GM10266 (cell line): ENCODE measurements around the gene TCERG1L.
"Not testable (repeated sequence)": the region's sequence is repeated elsewhere in the genome, so short reads cannot be mapped to it uniquely, and the experiment has no call there.

Experiments
- DNase-seq: peaks from one replicate; pipeline ENCODE4 v3.0.0; 2012; ENCODE audit errors: extremely low spot score
- TF ChIP-seq, protein P1 (sequence below): IDR thresholded peaks from 2 replicates; pipeline ENCODE4 v1.5.1; 2012; ENCODE audit warnings: mild to moderate bottlenecking, low read depth; ENCODE audit not compliant: control insufficient read depth, insufficient read depth; ENCODE audit errors: missing control alignments

Gene TCERG1L

DNA sequence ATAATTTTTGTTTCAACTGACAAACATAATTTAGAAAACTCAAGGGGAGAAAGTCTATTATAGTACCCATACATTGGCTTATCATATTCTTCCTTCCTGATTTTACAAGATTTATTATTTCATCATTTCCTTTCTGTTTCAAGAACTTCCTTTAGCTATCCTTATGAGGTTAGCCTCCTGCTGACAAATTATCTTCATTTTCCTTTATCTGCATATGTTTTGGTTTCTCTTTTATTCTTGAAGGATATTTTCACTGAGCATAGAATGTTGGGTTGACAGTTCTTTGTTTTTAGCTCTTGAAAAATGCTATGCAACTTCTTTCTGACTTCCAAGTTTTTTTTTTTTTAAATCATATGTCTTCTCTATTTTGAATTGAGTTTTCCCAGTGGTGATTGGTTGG lies 21.3 kb upstream of the TCERG1L start:
- TF ChIP-seq, protein P1, sequence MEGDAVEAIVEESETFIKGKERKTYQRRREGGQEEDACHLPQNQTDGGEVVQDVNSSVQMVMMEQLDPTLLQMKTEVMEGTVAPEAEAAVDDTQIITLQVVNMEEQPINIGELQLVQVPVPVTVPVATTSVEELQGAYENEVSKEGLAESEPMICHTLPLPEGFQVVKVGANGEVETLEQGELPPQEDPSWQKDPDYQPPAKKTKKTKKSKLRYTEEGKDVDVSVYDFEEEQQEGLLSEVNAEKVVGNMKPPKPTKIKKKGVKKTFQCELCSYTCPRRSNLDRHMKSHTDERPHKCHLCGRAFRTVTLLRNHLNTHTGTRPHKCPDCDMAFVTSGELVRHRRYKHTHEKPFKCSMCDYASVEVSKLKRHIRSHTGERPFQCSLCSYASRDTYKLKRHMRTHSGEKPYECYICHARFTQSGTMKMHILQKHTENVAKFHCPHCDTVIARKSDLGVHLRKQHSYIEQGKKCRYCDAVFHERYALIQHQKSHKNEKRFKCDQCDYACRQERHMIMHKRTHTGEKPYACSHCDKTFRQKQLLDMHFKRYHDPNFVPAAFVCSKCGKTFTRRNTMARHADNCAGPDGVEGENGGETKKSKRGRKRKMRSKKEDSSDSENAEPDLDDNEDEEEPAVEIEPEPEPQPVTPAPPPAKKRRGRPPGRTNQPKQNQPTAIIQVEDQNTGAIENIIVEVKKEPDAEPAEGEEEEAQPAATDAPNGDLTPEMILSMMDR, result no peak
- DNase-seq, result no peak

DNA sequence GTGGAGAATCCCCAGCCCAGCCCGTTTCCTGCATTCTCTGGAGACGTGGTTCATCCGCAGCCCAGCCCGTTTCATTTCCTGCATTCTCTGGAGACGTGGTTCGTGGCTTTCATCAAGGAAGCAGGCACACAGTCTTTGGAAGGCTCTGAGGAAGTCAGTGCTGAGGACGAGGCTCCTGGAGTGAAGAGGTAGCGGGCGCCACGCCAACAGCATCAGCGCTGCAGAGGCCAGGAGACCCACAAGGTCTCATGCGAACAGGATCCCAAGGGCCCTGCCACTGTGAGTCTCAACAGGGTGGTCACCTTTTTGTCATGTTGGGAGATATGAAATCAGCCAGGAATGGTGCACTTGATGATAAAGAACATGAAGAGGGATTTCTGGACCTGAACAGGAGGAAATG lies 12.4 kb upstream of the TCERG1L start:
- TF ChIP-seq, protein P1, result no peak
- DNase-seq, result no peak

DNA sequence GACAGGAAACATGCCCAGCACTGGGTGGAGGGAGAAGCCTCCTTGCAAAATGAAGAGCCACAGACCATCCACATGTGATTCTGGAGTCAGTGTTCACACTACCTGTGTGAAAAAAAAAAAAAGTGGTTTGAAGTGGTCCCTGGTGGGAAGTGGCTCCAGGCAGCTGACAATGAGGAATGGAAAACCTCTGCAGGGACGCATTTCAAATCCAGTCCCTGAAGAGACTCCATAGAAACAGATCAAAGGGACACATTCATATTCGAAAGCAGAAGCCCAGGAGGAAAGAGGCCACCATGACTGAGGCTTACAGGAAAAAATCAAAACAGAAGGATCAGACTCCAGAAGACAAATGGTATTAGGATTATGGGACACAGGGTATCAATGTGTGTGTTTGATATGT lies 11.5 kb upstream of the TCERG1L start:
- no peak for DNase-seq
- TF ChIP-seq, protein P1, result no peak

DNA sequence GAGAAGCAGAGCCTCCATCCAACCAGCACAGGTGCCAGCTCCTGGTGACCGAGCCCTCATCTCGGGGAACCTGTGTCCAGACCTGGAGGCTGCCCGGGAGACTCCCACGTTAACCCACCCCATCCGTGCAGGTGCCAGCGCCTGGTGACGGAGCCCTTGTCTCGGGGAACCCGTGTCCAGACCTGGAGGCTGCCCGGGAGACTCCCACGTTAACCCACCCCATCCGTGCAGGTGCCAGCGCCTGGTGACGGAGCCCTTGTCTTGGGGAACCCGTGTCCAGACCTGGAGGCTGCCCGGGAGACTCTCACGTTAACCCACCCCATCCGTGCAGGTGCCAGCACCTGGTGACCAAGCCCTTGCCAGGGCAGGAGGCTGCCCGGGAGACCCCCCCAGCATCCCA lies 11.1 kb upstream of the TCERG1L start:
- not testable (repeated sequence) for DNase-seq

DNA sequence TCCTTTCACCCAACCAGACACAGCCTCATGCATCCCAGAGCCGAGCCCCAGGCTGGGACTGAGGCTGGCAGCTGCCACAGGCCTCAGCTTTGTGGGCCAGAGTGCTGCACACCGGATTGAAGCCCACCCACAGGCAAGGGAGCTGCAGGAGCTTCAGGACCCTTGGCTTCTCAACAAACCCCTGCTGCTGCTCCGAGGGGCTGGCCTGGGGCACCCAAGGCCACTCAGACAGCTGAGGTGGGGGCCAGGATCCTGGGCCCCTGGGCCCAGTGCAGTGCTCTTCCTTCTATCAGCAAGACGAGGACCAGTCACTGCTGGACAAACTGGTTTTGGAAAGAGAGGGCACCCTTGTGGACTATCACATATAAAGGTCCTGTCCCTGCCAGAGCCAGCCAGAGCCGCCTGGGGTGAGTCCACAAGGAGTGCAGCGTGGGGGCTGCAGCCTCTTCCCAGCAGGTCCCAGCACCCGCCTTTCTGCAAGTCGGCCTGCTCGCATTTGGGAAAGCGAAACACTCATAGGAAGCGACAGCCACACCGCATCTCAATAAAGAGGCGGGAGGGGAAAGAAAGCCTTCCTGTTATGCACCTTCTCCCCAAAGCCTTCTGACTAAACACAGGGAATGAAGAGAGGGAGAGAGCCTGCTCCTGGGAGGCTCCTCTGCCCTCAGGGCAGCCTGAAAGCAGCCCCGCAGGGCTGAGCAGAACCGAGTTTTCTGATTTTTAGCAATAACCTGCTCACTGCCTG lies 9.5 kb upstream of the TCERG1L start:
- TF ChIP-seq, protein P1, result no peak

DNA sequence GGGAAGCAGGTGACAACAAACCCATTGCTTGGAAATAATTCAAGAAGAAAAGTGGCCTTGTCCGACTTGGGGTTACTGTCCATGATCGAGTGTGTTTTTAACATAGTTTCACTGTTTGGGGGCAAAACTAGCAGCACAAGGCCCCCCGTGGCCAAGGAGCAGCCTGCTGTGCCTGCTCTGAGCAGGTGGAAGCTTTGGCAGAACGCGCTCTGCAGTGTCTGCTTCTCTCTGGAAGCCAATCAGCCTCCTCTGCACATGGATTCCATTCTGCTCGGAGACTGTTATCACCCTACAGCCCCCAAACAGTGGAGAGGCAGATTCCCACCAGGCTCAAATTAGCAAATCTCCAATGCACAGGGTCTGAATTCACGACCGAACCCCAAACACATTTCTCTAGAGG lies 7.3 kb upstream of the TCERG1L start:
- TF ChIP-seq, protein P1, result no peak
- DNase-seq, result no peak

More for the DNA sequence above, 9.5 kb upstream of the TCERG1L start:
- DNase-seq, result no peak

DNA sequence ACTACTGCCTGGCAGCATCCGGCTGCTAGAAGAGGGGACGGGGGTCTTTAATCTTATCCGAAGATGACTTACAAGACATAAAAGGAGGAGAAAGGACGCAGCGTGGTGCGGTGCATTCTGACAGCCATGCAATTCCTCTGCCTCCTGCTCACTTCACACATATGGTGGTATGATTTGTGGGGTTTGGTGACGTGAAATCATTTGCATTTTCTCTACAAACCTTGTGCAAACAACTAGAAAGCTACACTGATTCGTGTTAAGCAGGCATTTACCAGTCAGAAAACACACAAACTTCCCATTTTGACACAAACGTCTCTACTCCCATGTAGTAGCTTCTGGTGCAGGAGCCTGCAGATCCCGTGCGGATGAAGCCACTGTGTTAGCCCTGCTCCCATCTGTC lies 6.8 kb upstream of the TCERG1L start:
- no peak for DNase-seq
- TF ChIP-seq, protein P1, result no peak
